HG02642 (cell line): ENCODE results near the gene PI16.

Experiments used
- ATAC-seq: cut with Tn5 transposase; IDR thresholded peaks from one replicate; pipeline ENCODE4 v1.9.1; 2021; ENCODE audit warnings: mild to moderate bottlenecking; ENCODE audit not compliant: unreplicated experiment, poor library complexity

The PI16 gene, protein sequence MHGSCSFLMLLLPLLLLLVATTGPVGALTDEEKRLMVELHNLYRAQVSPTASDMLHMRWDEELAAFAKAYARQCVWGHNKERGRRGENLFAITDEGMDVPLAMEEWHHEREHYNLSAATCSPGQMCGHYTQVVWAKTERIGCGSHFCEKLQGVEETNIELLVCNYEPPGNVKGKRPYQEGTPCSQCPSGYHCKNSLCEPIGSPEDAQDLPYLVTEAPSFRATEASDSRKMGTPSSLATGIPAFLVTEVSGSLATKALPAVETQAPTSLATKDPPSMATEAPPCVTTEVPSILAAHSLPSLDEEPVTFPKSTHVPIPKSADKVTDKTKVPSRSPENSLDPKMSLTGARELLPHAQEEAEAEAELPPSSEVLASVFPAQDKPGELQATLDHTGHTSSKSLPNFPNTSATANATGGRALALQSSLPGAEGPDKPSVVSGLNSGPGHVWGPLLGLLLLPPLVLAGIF

DNA sequence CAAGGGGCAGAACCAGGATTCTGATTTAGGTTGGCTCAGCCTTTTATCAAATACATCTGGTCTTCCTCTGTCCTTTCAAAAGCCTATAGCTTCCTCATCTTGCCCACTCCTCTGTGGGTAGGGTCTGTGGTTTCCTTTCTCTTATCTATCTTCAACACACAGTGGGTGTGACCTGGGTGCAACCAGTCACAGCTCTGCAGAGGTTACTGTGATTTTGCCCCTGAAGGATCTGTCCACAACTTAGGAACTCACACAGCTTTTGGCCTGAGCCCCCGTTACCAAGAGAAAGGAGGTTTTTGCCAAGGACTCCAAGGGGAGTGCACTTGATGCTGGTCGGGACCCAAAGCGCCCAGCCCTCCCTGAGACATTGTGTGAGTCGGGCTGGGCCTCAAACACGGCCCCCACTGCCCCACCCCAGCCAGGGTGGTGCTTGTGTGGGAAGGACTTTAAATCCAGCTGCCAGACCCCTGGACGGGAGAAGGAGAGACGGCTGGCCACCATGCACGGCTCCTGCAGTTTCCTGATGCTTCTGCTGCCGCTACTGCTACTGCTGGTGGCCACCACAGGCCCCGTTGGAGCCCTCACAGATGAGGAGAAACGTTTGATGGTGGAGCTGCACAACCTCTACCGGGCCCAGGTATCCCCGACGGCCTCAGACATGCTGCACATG lies at the start of gene PI16:
Gene PI16, plus strand, starts transcription at position 477 of the 670 bp plus-strand sequence. Its CDS starts 23 bp downstream, at position 500.
- no peak for ATAC-seq

DNA sequence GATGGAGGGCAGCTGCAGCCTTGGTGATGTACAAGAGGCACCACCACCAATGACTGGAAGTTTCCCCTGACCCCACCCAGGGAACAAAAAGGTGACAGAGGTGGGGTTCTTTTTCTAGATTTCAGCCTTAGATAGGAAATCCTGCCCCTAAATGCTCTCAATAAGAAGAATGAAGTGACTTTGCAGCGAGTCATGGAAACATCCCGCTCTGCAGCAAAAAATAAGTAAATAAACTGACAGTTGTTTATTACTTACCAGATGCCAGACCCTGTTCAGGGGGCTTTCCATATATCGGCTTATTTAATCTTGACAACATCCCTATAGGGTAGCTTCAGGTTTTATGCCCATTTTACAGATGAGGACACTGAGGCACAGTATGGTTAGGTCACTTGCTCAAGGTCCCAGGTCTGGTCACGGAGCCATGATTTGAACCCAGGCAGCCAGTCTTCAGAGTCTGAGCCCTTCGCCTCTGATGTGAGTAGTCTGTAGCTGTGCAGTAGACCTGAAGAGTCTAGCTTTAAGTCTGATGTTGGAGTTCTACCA lies 49.6 kb upstream of the PI16 start:
- no peak for ATAC-seq

GRCh38 chr6:36906539-36907325 lies 47.8 kb upstream of the PI16 start:
- ATAC-seq, result no peak

- no peak for ATAC-seq
Observed at GRCh38 chr6:36907781-36908180, 46.8 kb upstream of the PI16 start.

- no peak for ATAC-seq
Observed at GRCh38 chr6:36908747-36909146, 45.8 kb upstream of the PI16 start.

DNA sequence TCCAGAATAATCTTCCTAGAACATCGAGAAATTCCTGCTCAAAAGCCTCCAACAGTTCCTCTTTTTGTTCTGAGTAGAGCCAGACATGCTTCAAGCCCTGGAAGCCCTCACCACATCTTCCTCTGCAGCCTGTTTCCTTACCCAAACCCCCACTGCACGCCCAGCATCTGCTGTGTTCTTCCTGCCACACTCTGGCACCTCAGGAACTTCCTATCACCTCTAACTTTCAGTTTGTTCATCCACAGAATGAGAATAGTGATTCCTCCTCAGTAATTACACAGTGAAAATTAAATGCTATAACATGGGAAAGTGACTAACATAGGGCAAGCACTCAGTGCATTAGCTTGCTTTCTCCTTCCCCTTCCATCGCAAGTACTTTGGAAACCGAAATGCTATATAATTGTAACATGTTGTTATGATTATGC lies 42.5 kb upstream of the PI16 start:
- ATAC-seq, result peak; percentile 24

- ATAC-seq, result peak; percentile 90
Observed at GRCh38 chr6:36912586-36912985, 42.0 kb upstream of the PI16 start.

- no peak for ATAC-seq
Observed at GRCh38 chr6:36913082-36913481, 41.5 kb upstream of the PI16 start.

- ATAC-seq, result no peak
Observed at GRCh38 chr6:36914227-36914794, 40.2 kb upstream of the PI16 start.

- ATAC-seq, result no peak
Observed at GRCh38 chr6:36915599-36915998, 38.9 kb upstream of the PI16 start.

- ATAC-seq, result no peak
Observed at GRCh38 chr6:36916126-36916525, 38.4 kb upstream of the PI16 start.

DNA sequence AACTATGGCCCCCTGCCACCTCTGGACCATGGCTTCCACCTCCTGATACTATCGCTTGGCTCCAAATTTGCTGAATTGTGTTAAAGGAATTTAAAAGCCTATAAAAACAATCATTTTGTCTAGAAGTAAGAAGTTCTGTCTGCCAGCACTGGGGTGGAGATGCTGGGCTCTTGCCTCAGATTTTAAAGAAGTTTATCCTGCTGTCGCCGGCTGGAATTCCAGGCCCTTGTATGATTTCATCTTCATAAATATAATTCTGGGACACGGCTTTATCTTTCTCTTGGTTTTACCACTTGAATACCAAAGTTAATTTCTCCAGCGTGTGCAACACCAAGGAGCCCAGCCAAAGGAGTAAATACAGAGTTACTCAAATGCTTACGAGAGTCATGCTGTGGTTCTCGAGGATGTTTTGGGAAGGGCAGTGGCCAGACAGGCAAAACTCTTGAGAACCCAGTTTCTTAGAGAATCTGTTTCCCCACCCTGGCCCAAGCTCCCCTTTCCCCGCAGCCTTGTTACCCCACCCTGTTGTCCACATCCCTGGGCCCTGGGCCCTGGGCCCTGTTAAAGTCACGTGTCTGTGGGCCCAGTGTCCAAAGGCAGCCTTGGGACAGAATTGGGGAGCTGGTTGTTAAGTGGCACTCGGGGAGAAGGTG lies 36.9 kb upstream of the PI16 start:
- ATAC-seq, result no peak

- no peak for ATAC-seq
Observed at GRCh38 chr6:36920049-36920448, 34.5 kb upstream of the PI16 start.

- no peak for ATAC-seq
Observed at GRCh38 chr6:36920546-36920945, 34.0 kb upstream of the PI16 start.

- no peak for ATAC-seq
Observed at GRCh38 chr6:36924131-36924530, 30.4 kb upstream of the PI16 start.

GRCh38 chr6:36924778-36925374 lies 29.7 kb upstream of the PI16 start:
- no peak for ATAC-seq

GRCh38 chr6:36925809-36926208 lies 28.7 kb upstream of the PI16 start:
- ATAC-seq, result no peak

DNA sequence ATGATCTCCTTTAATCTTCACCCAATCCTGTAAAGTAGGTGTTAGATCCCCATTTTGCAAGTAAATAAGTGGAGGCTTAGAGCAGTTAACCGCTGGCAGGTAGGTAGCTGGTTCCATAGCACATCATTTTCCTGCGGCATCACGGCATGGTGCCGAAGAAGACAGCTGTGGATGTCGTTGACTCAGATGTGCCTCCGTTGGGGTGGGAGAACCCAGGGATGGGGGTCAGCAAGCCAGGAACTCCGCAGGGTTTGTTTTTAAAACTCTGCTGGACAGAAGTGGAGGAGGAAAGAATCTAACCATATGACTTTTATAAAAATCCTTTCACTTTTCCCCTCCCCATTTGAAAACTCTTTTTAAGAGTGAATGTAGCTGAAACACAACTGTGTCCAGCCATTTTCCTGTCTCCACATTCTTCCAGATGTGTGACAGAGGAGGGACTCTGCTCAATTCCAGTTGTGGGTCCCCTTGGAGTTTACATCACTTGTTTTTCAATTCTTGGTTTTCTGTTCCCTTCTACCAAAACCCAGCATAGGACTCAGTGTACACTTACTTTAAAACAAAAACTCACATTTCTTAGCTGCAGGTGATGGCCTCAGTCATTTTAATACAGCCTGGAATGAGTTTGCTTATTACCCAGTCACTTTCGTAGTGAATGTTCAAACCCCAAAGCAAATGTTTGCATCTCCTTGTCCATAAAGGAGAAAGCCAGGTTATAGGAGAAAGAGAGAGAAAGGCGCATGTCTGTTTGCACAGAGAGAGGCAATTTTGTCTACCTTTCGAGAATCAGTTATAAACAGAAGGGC lies 27.6 kb upstream of the PI16 start:
- ATAC-seq, result no peak
